CD8-positive, alpha-beta memory T cell (primary cell): Measurements from ENCODE around the gene ZBTB25. TPM values are rescaled to one million over a fixed set of nuclear protein-coding genes. Genes with fewer than 3 reads are reported as not detected.
A peak's percentile ranks its signal among the peaks of the same experiment; 100 is the strongest.

ENCODE experiments used
- CTCF ChIA-PET: fragments of 350-600 bp; sonication (Branson Sonifier 250); formaldehyde crosslinking; loops from one replicate; lab custom pipeline; 2021; ENCODE audit warnings: antibody characterized with exemption; lab: Charles Lee
- POLR2A ChIA-PET: fragments of 350-600 bp; sonication (Branson Sonifier 250); formaldehyde crosslinking; loops from one replicate; lab custom pipeline; 2021; ENCODE audit warnings: antibody characterized with exemption; lab: Charles Lee
- DNase-seq, 5 donors: peaks; one replicate each; pipeline versions ENCODE4 v3.0.0 to v3.0.0-alpha.2; 2020 to 2022; ENCODE audit warnings: mixed read lengths in 1 of 5
- H3K27ac ChIP-seq: one replicate; pipeline ENCODE4 v1.7.0; 2013; ENCODE audit warnings: low read depth, mild to moderate bottlenecking, low read length, moderate library complexity
- H3K27me3 ChIP-seq: 2 replicates; pipeline ENCODE4 v1.7.0; 2013; ENCODE audit warnings: low read length, mild to moderate bottlenecking; ENCODE audit not compliant: insufficient read depth, poor library complexity, severe bottlenecking
- H3K36me3 ChIP-seq: 2 replicates; pipeline ENCODE4 v1.7.0; 2013; ENCODE audit warnings: mild to moderate bottlenecking, low read length, moderate library complexity; ENCODE audit not compliant: insufficient read depth
- H3K4me1 ChIP-seq: 2 replicates; pipeline ENCODE4 v1.7.0; 2013; ENCODE audit warnings: mild to moderate bottlenecking, low read length, moderate library complexity; ENCODE audit not compliant: insufficient read depth
- H3K4me3 ChIP-seq: 2 replicates; pipeline ENCODE4 v1.7.0; 2013; ENCODE audit warnings: mild to moderate bottlenecking, low read length
- H3K9me3 ChIP-seq: 2 replicates; pipeline ENCODE4 v1.7.0; 2013; ENCODE audit warnings: mild to moderate bottlenecking, low read length
- H3K27ac Mint-ChIP-seq, 8 donors: one replicate each; pipeline ENCODE4 v1.8.0; 2020 to 2021; ENCODE audit warnings: mixed read lengths in 8 of 8, mild to moderate bottlenecking in 6 of 8, inconsistent platforms in 3 of 8, moderate library complexity in 3 of 8
- H3K27me3 Mint-ChIP-seq, 2 donors: one replicate each; pipeline ENCODE4 v1.8.0; 2020 to 2021; ENCODE audit warnings: mixed read lengths in 2 of 2, mild to moderate bottlenecking in 1 of 2, moderate library complexity in 1 of 2
- H3K36me3 Mint-ChIP-seq, 3 donors: one replicate each; pipeline ENCODE4 v1.8.0; 2020 to 2021; ENCODE audit warnings: mixed read lengths in 3 of 3, inconsistent platforms in 1 of 3, mild to moderate bottlenecking in 1 of 3
- H3K4me1 Mint-ChIP-seq, 3 donors: one replicate each; pipeline ENCODE4 v1.8.0; 2020 to 2021; ENCODE audit warnings: mixed read lengths in 3 of 3, inconsistent platforms in 1 of 3, mild to moderate bottlenecking in 1 of 3
- H3K4me3 Mint-ChIP-seq, 7 donors: one replicate each; pipeline ENCODE4 v1.8.0; 2020 to 2021; ENCODE audit warnings: mixed read lengths in 7 of 7, mild to moderate bottlenecking in 6 of 7, moderate library complexity in 4 of 7, inconsistent platforms in 2 of 7
- H3K9me3 Mint-ChIP-seq, 5 donors: one replicate each; pipeline ENCODE4 v1.8.0; 2020 to 2022; ENCODE audit warnings: mixed read lengths in 5 of 5, mild to moderate bottlenecking in 3 of 5, moderate library complexity in 2 of 5, inconsistent platforms in 1 of 5
- polyA plus RNA-seq: library from polyadenylated mRNA; unstranded; fragments of 300-500 nt; fragmentation: Illumina TruSeq; gene quantifications from one replicate; pipeline ENCODE4 v1.2.3, GENCODE V29; 2021
- total RNA-seq, 2 experiments: library from RNA; stranded (reverse); gene quantifications; one replicate each; pipeline ENCODE4 v1.2.3, GENCODE V29; 2021

ZBTB25 gene
- total and polyA plus RNA-seq, 3 experiments from 2014 or later: 21.7 to 34.9 (median 22.9) TPM

- peak overlapping the region; percentile 6 to 78 (median 50) for H3K4me3 Mint-ChIP-seq
- peaks cover 22% of the 10 kb centered on the region for H3K4me1 ChIP-seq
- no peaks in the 10 kb centered on the region for H3K9me3 Mint-ChIP-seq
- H3K9me3 ChIP-seq: no peaks in the 10 kb centered on the region
- no peaks in the 10 kb centered on the region for H3K27me3 ChIP-seq
- peaks cover 6 to 36% (median 13%) of the 10 kb centered on the region in 3 donors for H3K36me3 Mint-ChIP-seq
- ChIA-PET POLR2A (interaction anchor here (0.6 to 1.6 kb wide), 4 partner anchors 12 to 26 kb away, joined by 3 to 6 read pairs (median 3); no protein-coding TSS in a partner anchor), CTCF (interaction anchor here (1.0 to 8.9 kb wide), 5 partner anchors 17 to 104 kb away, joined by 3 to 73 read pairs (median 3); partner anchors contain the start of gene AKAP5)
- H3K4me1 Mint-ChIP-seq: peaks cover 48 to 68% (median 55%) of the 10 kb centered on the region in 3 donors
- DNase-seq: peak in 4 of 5 donors; percentile 17 to 82 (median 44)
- H3K36me3 ChIP-seq: peaks cover 6% of the 10 kb centered on the region
- peak overlapping the region; percentile 45 to 95 (median 92) for H3K27ac Mint-ChIP-seq
- peak overlapping the region; percentile 6 for H3K27ac ChIP-seq
- no peaks in the 10 kb centered on the region for H3K27me3 Mint-ChIP-seq
- H3K4me3 ChIP-seq: no peak overlapping the region
These were observed 55.6 kb downstream of the ZBTB25 start for GRCh38 chr14:64447876-64448670.

- peaks cover 22% of the 10 kb centered on the region for H3K4me1 ChIP-seq
- Mint-ChIP-seq H3K27me3 (no peaks in the 10 kb centered on the region), H3K27ac (peak overlapping the region; percentile 73 to 96 (median 89)), H3K4me1 (peaks cover 42 to 57% (median 51%) of the 10 kb centered on the region in 3 donors), H3K9me3 (no peaks in the 10 kb centered on the region), H3K4me3 (peak overlapping the region in 6 of 7 donors; percentile 30 to 70 (median 64)), H3K36me3 (peaks cover 15 to 39% (median 19%) of the 10 kb centered on the region in 3 donors)
- peaks cover 11% of the 10 kb centered on the region for H3K36me3 ChIP-seq
- ChIA-PET CTCF (interaction anchor here (0.9 to 8.9 kb wide), 4 partner anchors 9 to 192 kb away, joined by 3 to 73 read pairs (median 4); no protein-coding TSS in a partner anchor), POLR2A (no interaction called here)
- no peaks in the 10 kb centered on the region for H3K9me3 ChIP-seq
- DNase-seq: peak in 4 of 5 donors; percentile 20 to 66 (median 40)
- peak overlapping the region; percentile 25 for H3K27ac ChIP-seq
- no peak overlapping the region for H3K4me3 ChIP-seq
- H3K27me3 ChIP-seq: no peaks in the 10 kb centered on the region
These were observed 58.4 kb downstream of the ZBTB25 start for GRCh38 chr14:64444984-64445845.

GRCh38 chr14:64444140-64444539 is 59.5 kb downstream of the ZBTB25 start:
- Histone ChIP-seq H3K9me3 (no peaks in the 10 kb centered on the region), H3K27ac (no peak overlapping the region), H3K27me3 (no peaks in the 10 kb centered on the region), H3K4me1 (peaks cover 22% of the 10 kb centered on the region), H3K4me3 (no peak overlapping the region), H3K36me3 (peaks cover 11% of the 10 kb centered on the region)
- Mint-ChIP-seq H3K27me3 (no peaks in the 10 kb centered on the region), H3K36me3 (peaks cover 15 to 37% (median 20%) of the 10 kb centered on the region in 3 donors), H3K9me3 (no peaks in the 10 kb centered on the region), H3K4me3 (peak overlapping the region in 2 of 7 donors; percentile 4 to 29), H3K4me1 (peaks cover 39 to 51% (median 50%) of the 10 kb centered on the region in 3 donors), H3K27ac (peak overlapping the region in 7 of 8 donors; percentile 73 to 93 (median 89))
- no peak for DNase-seq
- ChIA-PET POLR2A (no interaction called here), CTCF (interaction anchor here (1.4 to 8.9 kb wide), 2 partner anchors 8 to 13 kb away, joined by 3 to 73 read pairs; no protein-coding TSS in a partner anchor)

GRCh38 chr14:64442300-64442988 is 61.2 kb downstream of the ZBTB25 start:
- H3K4me3 ChIP-seq: no peak overlapping the region
- Mint-ChIP-seq H3K27ac (peak overlapping the region in 1 of 8 donors; percentile 31), H3K9me3 (no peaks in the 10 kb centered on the region), H3K4me3 (no peak overlapping the region), H3K27me3 (no peaks in the 10 kb centered on the region), H3K4me1 (peaks cover 38 to 51% (median 48%) of the 10 kb centered on the region in 3 donors), H3K36me3 (peaks cover 21 to 40% (median 24%) of the 10 kb centered on the region in 3 donors)
- peaks cover 9% of the 10 kb centered on the region for H3K36me3 ChIP-seq
- H3K9me3 ChIP-seq: no peaks in the 10 kb centered on the region
- ChIA-PET CTCF (interaction anchor here (7.9 kb wide), 1 partner anchor 14 kb away, joined by 42 read pairs; no protein-coding TSS in a partner anchor), POLR2A (no interaction called here)
- H3K27me3 ChIP-seq: no peaks in the 10 kb centered on the region
- peaks cover 16% of the 10 kb centered on the region for H3K4me1 ChIP-seq
- DNase-seq: no peak
- no peak overlapping the region for H3K27ac ChIP-seq

- no peaks in the 10 kb centered on the region for H3K27me3 ChIP-seq
- H3K9me3 ChIP-seq: no peaks in the 10 kb centered on the region
- no peak overlapping the region for H3K4me3 ChIP-seq
- POLR2A ChIA-PET: no interaction called here
- peaks cover 13% of the 10 kb centered on the region for H3K4me1 ChIP-seq
- Mint-ChIP-seq H3K27me3 (no peaks in the 10 kb centered on the region), H3K4me3 (no peak overlapping the region), H3K9me3 (no peaks in the 10 kb centered on the region), H3K27ac (no peak overlapping the region), H3K36me3 (peaks cover 21 to 53% (median 24%) of the 10 kb centered on the region in 3 donors), H3K4me1 (peaks cover 32 to 40% (median 37%) of the 10 kb centered on the region in 3 donors)
- peaks cover 14% of the 10 kb centered on the region for H3K36me3 ChIP-seq
- CTCF ChIA-PET: interaction anchor here (1.0 to 7.9 kb wide), 2 partner anchors 12 to 53 kb away, joined by 5 to 42 read pairs; no protein-coding TSS in a partner anchor
- H3K27ac ChIP-seq: no peak overlapping the region
- DNase-seq: no peak
These were observed 63.1 kb downstream of the ZBTB25 start for GRCh38 chr14:64440494-64440893.

GRCh38 chr14:64439141-64439540 is 64.5 kb downstream of the ZBTB25 start:
- Mint-ChIP-seq H3K9me3 (no peaks in the 10 kb centered on the region), H3K36me3 (peaks cover 24 to 63% (median 26%) of the 10 kb centered on the region in 3 donors), H3K4me1 (peaks cover 18 to 27% (median 24%) of the 10 kb centered on the region in 3 donors), H3K4me3 (no peak overlapping the region), H3K27ac (peak overlapping the region in 2 of 8 donors; percentile 12 to 43), H3K27me3 (no peaks in the 10 kb centered on the region)
- Histone ChIP-seq H3K36me3 (peaks cover 14% of the 10 kb centered on the region), H3K4me1 (no peaks in the 10 kb centered on the region), H3K27ac (no peak overlapping the region), H3K4me3 (no peak overlapping the region), H3K9me3 (no peaks in the 10 kb centered on the region), H3K27me3 (no peaks in the 10 kb centered on the region)
- DNase-seq: no peak
- POLR2A ChIA-PET: no interaction called here
- CTCF ChIA-PET: interaction anchor here (1.0 to 7.9 kb wide), 3 partner anchors 10 to 58 kb away, joined by 5 to 42 read pairs (median 6); no protein-coding TSS in a partner anchor
